GM12892 (cell line): Measurements from ENCODE around the gene NDUFAB1.
"Not testable (repeated sequence)": the region's sequence is repeated elsewhere in the genome, so short reads cannot be mapped to it uniquely, and the experiment has no call there.

Experiments
- DNase-seq: peaks from one replicate; pipeline ENCODE4 v3.0.0; 2011; ENCODE audit not compliant: insufficient read length
- FAIRE-seq: peaks from 2 replicates; lab custom pipeline; 2011; peaks lifted over from hg19 to GRCh38; lab: Jason Lieb, UNC
- POLR2A ChIP-seq: IDR thresholded peaks from 2 replicates; pipeline ENCODE4 v1.6.1; 2011; ENCODE audit warnings: low read depth, low read length, control low read depth
- POLR2AphosphoS5 ChIP-seq: IDR thresholded peaks from 2 replicates; pipeline ENCODE4 v1.6.1; 2011; ENCODE audit warnings: low read depth, low read length, control low read depth
- TAF1 ChIP-seq: IDR thresholded peaks from 2 replicates; pipeline ENCODE4 v1.6.1; 2011; ENCODE audit warnings: low read depth, mild to moderate bottlenecking, control low read depth, low read length, borderline replicate concordance

NDUFAB1 gene

GRCh38 chr16:23609929-23610328 lies 13.8 kb upstream of the NDUFAB1 start:
- DNase-seq (no peak), FAIRE-seq (no peak)
- no peak for TF ChIP-seq POLR2A
- no peak for TF ChIP-seq TAF1
- no peak for TF ChIP-seq POLR2AphosphoS5

GRCh38 chr16:23608194-23608593 lies 12.1 kb upstream of the NDUFAB1 start:
- FAIRE-seq, result no peak
- TF ChIP-seq POLR2AphosphoS5 (no peak), POLR2A (no peak)
- DNase-seq, result no peak

- DNase-seq (no peak), FAIRE-seq (no peak)
- TF ChIP-seq POLR2AphosphoS5 (no peak), TAF1 (no peak), POLR2A (no peak)
Measured at GRCh38 chr16:23607726-23608125, 11.6 kb upstream of the NDUFAB1 start.

GRCh38 chr16:23597003-23597756 lies 1.1 kb upstream of the NDUFAB1 start:
- FAIRE-seq (peak; percentile 14), DNase-seq (no peak)
- TF ChIP-seq TAF1 (no peak), POLR2A (no peak), POLR2AphosphoS5 (no peak)

- TF ChIP-seq TAF1 (no peak), POLR2A (no peak)
- DNase-seq, result peak; percentile 25
- no peak for FAIRE-seq
Measured at GRCh38 chr16:23595246-23595950, 718 bp downstream of the NDUFAB1 start.

DNA sequence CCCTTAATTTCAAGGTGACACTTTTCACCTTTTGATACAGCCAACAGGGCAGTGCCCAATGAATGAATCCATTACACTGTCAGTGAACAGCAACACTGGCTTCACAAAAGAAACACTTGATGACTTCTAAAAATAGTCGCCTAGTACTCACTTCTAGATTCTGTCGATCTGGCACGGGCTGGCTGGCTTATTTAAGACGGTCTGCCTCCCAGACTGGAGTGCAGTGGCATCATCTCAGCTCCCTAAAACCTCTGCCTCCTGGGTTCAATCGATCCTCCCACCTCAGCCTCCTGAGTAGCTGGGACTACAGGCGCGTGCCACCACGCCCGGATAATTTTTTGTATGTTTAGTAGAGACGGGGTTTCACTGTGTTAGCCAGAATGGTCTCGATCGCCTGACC lies 1.9 kb downstream of the NDUFAB1 start:
- no peak for FAIRE-seq
- TF ChIP-seq TAF1 (no peak), POLR2AphosphoS5 (no peak), POLR2A (no peak)
- no peak for DNase-seq

GRCh38 chr16:23590181-23590580 lies 5.9 kb downstream of the NDUFAB1 start:
- FAIRE-seq, result no peak
- TF ChIP-seq TAF1 (no peak), POLR2AphosphoS5 (no peak), POLR2A (no peak)
- no peak for DNase-seq

DNA sequence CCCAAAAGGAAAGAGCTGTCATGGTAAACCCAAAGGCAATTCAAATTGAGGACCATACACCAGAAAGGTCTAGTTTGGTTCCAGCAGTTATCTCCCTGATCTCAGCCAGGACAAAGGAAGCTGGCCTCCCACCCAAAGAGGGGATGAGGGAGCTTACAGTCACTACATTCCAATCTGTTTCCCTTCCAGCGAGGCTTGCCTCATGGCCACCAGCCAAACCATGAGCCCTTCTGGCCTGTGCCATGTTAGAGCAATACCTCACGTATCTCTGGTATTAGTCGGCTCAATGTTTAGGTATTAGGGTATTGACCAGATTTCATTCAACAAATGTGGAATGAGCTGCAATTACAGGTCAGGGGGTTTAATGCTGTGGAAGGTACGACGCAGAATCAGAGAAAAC lies 8.4 kb downstream of the NDUFAB1 start:
- FAIRE-seq (no peak), DNase-seq (no peak)
- no peak for TF ChIP-seq POLR2AphosphoS5
- no peak for TF ChIP-seq POLR2A
- no peak for TF ChIP-seq TAF1

GRCh38 chr16:23584186-23585076 lies 11.7 kb downstream of the NDUFAB1 start:
- DNase-seq, result no peak
- FAIRE-seq, result no peak
- TF ChIP-seq POLR2A (no peak), TAF1 (no peak), POLR2AphosphoS5 (no peak)

DNA sequence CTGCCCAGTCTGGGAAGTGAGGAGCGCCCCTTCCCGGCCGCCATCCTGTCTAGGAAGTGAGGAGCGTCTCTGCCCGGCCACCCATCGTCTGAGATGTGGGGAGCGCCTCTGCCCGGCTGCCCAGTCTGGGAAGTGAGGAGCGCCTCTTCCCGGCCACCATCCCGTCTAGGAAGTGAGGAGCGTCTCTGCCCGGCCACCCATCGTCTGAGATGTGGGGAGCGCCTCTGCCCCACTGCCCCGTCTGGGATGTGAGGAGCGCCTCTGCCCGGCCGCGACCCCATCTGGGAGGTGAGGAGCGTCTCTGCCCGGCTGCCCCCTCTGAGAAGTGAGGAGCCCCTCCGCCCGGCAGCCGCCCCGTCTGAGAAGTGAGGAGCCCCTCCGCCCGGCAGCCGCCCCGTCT lies 12.8 kb downstream of the NDUFAB1 start:
- DNase-seq, FAIRE-seq: not testable (repeated sequence)

DNA sequence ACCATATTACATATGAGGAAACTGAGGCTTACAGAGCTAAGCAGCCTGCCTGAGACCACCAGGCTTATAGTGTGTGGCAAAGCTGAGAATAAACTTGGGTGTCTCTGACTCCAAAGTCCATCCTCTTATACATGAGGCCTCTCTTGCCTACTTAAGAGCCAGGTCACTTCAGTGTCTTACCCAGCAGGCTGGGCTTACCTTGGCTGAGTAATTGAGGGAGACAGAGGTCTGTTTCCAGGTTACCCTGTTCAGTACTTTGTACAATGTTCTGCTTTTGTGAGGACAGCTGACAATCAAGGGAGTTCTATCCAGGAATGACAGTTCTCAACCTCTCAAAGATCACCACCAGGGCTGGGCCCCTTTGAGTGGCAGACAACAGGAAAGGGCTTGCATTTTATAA lies 14.4 kb downstream of the NDUFAB1 start:
- DNase-seq, result no peak
- no peak for FAIRE-seq
- TF ChIP-seq TAF1, result no peak

DNA sequence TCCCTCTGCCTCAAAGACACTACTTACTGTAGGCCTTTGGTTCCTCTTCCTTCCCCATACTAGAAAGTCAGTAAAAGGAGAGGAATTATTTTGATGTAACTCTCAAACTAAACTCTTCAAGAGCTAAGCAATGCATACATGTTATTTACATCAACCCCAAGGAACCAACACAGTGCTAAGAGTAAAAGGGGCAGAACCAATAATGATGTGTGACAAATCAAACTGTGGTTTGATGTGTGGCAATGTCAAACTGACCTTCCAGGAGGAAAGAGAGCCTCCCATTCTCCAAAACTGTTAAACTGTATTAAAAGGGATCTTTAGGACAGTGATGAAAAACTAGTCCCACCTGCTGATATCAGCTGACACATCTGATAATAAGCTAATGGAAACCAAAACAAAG lies 15.7 kb downstream of the NDUFAB1 start:
- TF ChIP-seq POLR2A, result no peak
- no peak for TF ChIP-seq TAF1
- TF ChIP-seq POLR2AphosphoS5, result no peak
- DNase-seq (no peak), FAIRE-seq (no peak)
